OCI-LY1 (cell line): ENCODE results near the gene CD302.

Experiments used
- H2AFZ ChIP-seq: fragments of 200-600 bp; sonication (generic), shearing (Covaris generic); 2 replicates; pipeline ENCODE4 v1.6.0; 2014; ENCODE audit warnings: antibody characterized with exemption, mild to moderate bottlenecking, low read length
- H3F3A ChIP-seq: fragments of 200-600 bp; sonication (generic), shearing (Covaris generic); 2 replicates; pipeline ENCODE4 v1.6.0; 2014; ENCODE audit warnings: mild to moderate bottlenecking, antibody characterized with exemption, low read length, moderate library complexity; ENCODE audit not compliant: insufficient read depth
- H3K27ac ChIP-seq: fragments of 200-600 bp; sonication (generic); 2 replicates; pipeline ENCODE4 v1.5.1; 2014; ENCODE audit warnings: low read length, mixed run types, mild to moderate bottlenecking, low read depth; ENCODE audit not compliant: poor library complexity, severe bottlenecking
- H3K27me3 ChIP-seq: fragments of 200-600 bp; sonication (generic); 2 replicates; pipeline ENCODE4 v1.6.0; 2014; ENCODE audit warnings: antibody characterized with exemption, mild to moderate bottlenecking, low read length, moderate library complexity; ENCODE audit not compliant: insufficient read depth
- H3K36me3 ChIP-seq: fragments of 200-600 bp; sonication (generic); 2 replicates; pipeline ENCODE4 v1.6.1; 2014; ENCODE audit warnings: mild to moderate bottlenecking, antibody characterized with exemption, low read length, moderate library complexity, mixed read lengths; ENCODE audit not compliant: insufficient read depth
- H3K4me1 ChIP-seq: fragments of 200-600 bp; sonication (generic); 2 replicates; pipeline ENCODE4 v1.5.1; 2014; ENCODE audit warnings: mild to moderate bottlenecking, low read length, moderate library complexity; ENCODE audit not compliant: insufficient read depth, severe bottlenecking
- H3K4me2 ChIP-seq: fragments of 200-600 bp; sonication (generic), shearing (Covaris generic); 2 replicates; pipeline ENCODE4 v1.6.1; 2014; ENCODE audit warnings: low read length
- H3K4me3 ChIP-seq: fragments of 200-600 bp; sonication (generic); 2 replicates; pipeline ENCODE4 v1.5.1; 2014; ENCODE audit warnings: low read length, low read depth, mild to moderate bottlenecking, mixed read lengths; ENCODE audit not compliant: poor library complexity, severe bottlenecking
- H3K79me2 ChIP-seq: fragments of 200-600 bp; shearing (Covaris generic); 2 replicates; pipeline ENCODE4 v1.6.1; 2016; ENCODE audit warnings: mixed run types, low read length, mixed read lengths; ENCODE audit not compliant: insufficient read depth
- H3K9ac ChIP-seq: fragments of 200-600 bp; sonication (generic), shearing (Covaris generic); 2 replicates; pipeline ENCODE4 v1.6.1; 2014; ENCODE audit warnings: mild to moderate bottlenecking, low read length, mixed read lengths
- H3K9me2 ChIP-seq: fragments of 200-600 bp; sonication (generic), shearing (Covaris generic); 2 replicates; pipeline ENCODE4 v1.6.1; 2014; ENCODE audit warnings: low read depth, mild to moderate bottlenecking, low read length, mixed read lengths
- H3K9me3 ChIP-seq: fragments of 200-600 bp; shearing (Covaris generic); 2 replicates; pipeline ENCODE4 v1.6.1; 2014; ENCODE audit warnings: low read length, mixed read lengths
- H4K20me1 ChIP-seq: fragments of 200-600 bp; sonication (generic), shearing (Covaris generic); 2 replicates; pipeline ENCODE4 v1.6.0; 2016; ENCODE audit warnings: mild to moderate bottlenecking, low read length; ENCODE audit not compliant: insufficient read depth
- CTCF ChIP-seq: fragments of 200-600 bp; sonication (generic), shearing (Covaris generic); IDR thresholded peaks from 2 replicates; pipeline ENCODE4 v1.5.1; 2017; ENCODE audit warnings: mild to moderate bottlenecking, antibody characterized with exemption, low read length, moderate library complexity, mixed read lengths
- EZH2 ChIP-seq: fragments of 200-600 bp; sonication (generic), shearing (Covaris generic); IDR thresholded peaks from 2 replicates; pipeline ENCODE4 v1.8.0; 2017; ENCODE audit warnings: borderline replicate concordance, mixed run types, mild to moderate bottlenecking, antibody characterized with exemption, low read length, moderate library complexity, mixed read lengths

Gene CD302

DNA sequence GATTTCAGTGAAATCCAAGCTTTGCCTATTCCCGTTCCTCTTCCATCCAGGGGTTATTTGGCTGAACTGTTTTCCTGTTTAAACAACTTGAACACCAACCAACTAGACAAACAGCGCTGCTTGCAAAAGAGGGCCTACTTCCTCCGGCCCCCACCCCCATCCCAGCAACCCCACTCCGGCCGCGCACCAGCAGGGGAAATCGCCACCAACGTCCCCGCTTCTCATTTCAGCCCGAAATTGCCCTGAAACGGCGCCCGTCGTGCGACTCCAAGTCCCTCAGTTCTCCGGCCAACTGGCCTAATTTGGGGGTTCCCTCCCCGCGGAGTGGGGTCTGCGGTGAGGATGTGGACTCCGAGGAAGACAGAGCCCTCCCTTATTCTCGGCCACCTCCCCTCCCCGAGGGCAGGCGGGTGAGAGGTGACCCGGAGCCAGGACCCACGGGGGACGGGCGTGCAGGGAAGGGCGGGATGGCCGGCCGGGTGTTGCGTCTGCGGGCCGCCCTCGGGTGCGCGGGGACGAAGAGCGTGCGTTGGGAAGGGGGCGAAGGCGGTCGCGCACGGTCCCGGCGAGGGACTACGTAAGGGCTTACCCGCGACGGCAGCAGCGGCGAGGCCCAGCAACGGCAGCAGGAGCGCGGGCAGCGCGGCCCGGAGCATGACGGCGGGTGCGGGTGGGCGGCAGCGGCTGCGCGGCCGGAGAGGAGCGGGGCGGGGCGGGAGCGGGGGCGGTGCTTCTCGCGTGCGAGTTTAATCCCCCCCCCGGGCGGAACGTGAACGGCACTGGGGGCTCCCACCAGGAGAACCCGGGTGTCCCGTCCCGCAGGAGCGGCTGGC is at the start of gene CD302:
CD302 (minus strand) TSS at position 666 of the 833 bp plus-strand sequence; CDS start at position 656, 10 bp downstream.
- Histone ChIP-seq H3K27ac (no peak within 1 kb of the TSS), H3K9ac (peak within 1 kb of the TSS; percentile 88), H3K9me3 (no peaks in the 10 kb centered on the region), H3K79me2 (peaks cover 9% of the 10 kb centered on the region; the same call in 1 of the 2 replicates), H3F3A (no peaks in the 10 kb centered on the region), H3K9me2 (no peaks in the 10 kb centered on the region), H2AFZ (peak within 1 kb of the TSS; percentile 67), H3K4me2 (peak within 1 kb of the TSS; percentile 80), H3K4me3 (peak within 1 kb of the TSS; percentile 85), H3K36me3 (no peaks in the 10 kb centered on the region), H3K4me1 (peaks cover 31% of the 10 kb centered on the region), H4K20me1 (no peaks in the 10 kb centered on the region), H3K27me3 (no peaks in the 10 kb centered on the region)
- TF ChIP-seq EZH2 (no peak), CTCF (no peak)

DNA sequence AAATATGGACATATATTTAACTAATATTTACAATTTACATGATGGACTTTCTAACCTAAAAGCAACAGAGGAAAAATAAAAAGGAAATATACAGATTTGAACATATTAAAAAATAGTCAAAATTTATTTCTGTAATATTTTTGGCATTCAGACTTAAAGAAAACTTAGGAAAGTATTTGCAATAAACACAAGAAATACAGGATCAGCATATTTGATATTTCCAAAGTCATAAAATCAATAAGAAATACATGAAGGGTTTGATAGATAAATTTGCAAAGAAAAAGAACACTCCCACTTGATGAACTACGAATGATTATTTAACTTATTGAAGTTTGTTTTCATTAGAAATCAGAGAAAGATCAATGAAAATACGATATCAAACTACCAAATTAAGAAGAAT is 48.6 kb upstream of the CD302 start:
- H3K4me2 ChIP-seq, result no peak overlapping the region
- no peak overlapping the region for H3K9ac ChIP-seq
- no peaks in the 10 kb centered on the region for H3K27me3 ChIP-seq
- no peak overlapping the region for H3K4me3 ChIP-seq
- no peaks in the 10 kb centered on the region for H3K9me3 ChIP-seq
- no peaks in the 10 kb centered on the region for H3F3A ChIP-seq
- H4K20me1 ChIP-seq, result no peaks in the 10 kb centered on the region
- H3K79me2 ChIP-seq, result no peaks in the 10 kb centered on the region
- H3K9me2 ChIP-seq, result peaks cover 4% of the 10 kb centered on the region; the same call in 1 of the 2 replicates
- no peak overlapping the region for H3K27ac ChIP-seq
- H3K4me1 ChIP-seq, result no peaks in the 10 kb centered on the region
- peaks cover 18% of the 10 kb centered on the region; the same call in 1 of the 2 replicates for H3K36me3 ChIP-seq
- TF ChIP-seq CTCF, result no peak
- no peak for TF ChIP-seq EZH2
- H2AFZ ChIP-seq, result no peak overlapping the region

GRCh38 chr2:159840616-159841015 is 42.6 kb upstream of the CD302 start:
- Histone ChIP-seq H3K27ac (no peak overlapping the region), H3K4me3 (no peak overlapping the region), H3K9me2 (peaks cover 4% of the 10 kb centered on the region; the same call in 1 of the 2 replicates), H3K9me3 (no peaks in the 10 kb centered on the region), H3K36me3 (no peaks in the 10 kb centered on the region), H3K4me2 (no peak overlapping the region), H4K20me1 (no peaks in the 10 kb centered on the region), H3K4me1 (no peaks in the 10 kb centered on the region), H3K9ac (no peak overlapping the region), H3K27me3 (no peaks in the 10 kb centered on the region), H3K79me2 (no peaks in the 10 kb centered on the region), H3F3A (no peaks in the 10 kb centered on the region), H2AFZ (no peak overlapping the region)
- TF ChIP-seq EZH2 (no peak), CTCF (no peak)
